ENCODE results near the gene TICAM2.

DNA sequence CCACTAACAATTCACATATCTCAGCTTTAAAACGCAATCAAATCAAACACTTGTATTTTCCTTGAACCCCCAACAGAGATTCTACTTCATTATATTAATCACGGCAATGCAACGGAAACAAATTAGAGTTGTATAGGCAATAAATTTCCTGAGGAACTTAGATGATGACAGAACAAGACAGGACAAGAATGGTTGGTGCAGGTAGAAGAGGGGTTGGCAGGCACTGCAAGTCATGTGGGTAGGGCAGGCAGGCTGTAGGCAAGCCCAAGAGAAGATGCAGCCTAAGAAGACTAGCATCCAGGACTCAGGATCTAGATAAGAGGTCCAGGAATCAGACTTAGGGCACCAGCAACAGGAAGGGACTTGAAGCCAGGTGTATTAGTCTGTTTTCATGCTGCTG lies 41.1 kb downstream of the TICAM2 start:
- TF ChIP-seq POLR2A (IDR thresholded peaks at IDR 0.05; ENCODE audit: low read length): no peak
- TF ChIP-seq GATA1 (IDR thresholded peaks at IDR 0.05; ENCODE audit: low read depth, low read length): no peak

Data from erythroblast (primary cell).